Limb (tissue), 2 donors: ENCODE results near the gene SRSF6.
"Not testable (repeated sequence)": the region's sequence is repeated elsewhere in the genome, so short reads cannot be mapped to it uniquely, and the experiment has no call there.

Experiments used
- DNase-seq, 2 donors: peaks; one replicate each; pipeline ENCODE4 v3.0.0-alpha.2; 2016; ENCODE audit errors: extremely low spot score in 2 of 2

SRSF6 gene

GRCh38 chr20:43457640-43458421 lies at the start of gene SRSF6:
Gene SRSF6, plus strand, starts transcription at chr20:43457896. Its CDS starts 138 bp downstream, at chr20:43458034.
- peak; percentile 95 to 98 for DNase-seq

GRCh38 chr20:43408848-43409576 lies 48.7 kb upstream of the SRSF6 start:
- no peak for DNase-seq

- no peak for DNase-seq
Measured at GRCh38 chr20:43409577-43409913, 48.2 kb upstream of the SRSF6 start.

GRCh38 chr20:43415661-43416430 lies 41.9 kb upstream of the SRSF6 start:
- no peak for DNase-seq

GRCh38 chr20:43416591-43417228 lies 41.0 kb upstream of the SRSF6 start:
- DNase-seq: no peak

GRCh38 chr20:43420192-43420591 lies 37.5 kb upstream of the SRSF6 start:
- no peak for DNase-seq

GRCh38 chr20:43420913-43421312 lies 36.8 kb upstream of the SRSF6 start:
- DNase-seq: not testable (repeated sequence)

GRCh38 chr20:43426172-43426571 lies 31.5 kb upstream of the SRSF6 start:
- no peak for DNase-seq

- no peak for DNase-seq
Measured at GRCh38 chr20:43430265-43431133, 27.2 kb upstream of the SRSF6 start.

- no peak for DNase-seq
Measured at GRCh38 chr20:43431134-43431519, 26.6 kb upstream of the SRSF6 start.

- DNase-seq: no peak
Measured at GRCh38 chr20:43432498-43432897, 25.2 kb upstream of the SRSF6 start.

- DNase-seq: no peak
Measured at GRCh38 chr20:43433250-43433854, 24.3 kb upstream of the SRSF6 start.

GRCh38 chr20:43434565-43434964 lies 23.1 kb upstream of the SRSF6 start:
- DNase-seq: no peak

- no peak for DNase-seq
Measured at GRCh38 chr20:43438578-43439316, 18.9 kb upstream of the SRSF6 start.

GRCh38 chr20:43440531-43440930 lies 17.2 kb upstream of the SRSF6 start:
- DNase-seq: no peak

GRCh38 chr20:43442282-43442880 lies 15.3 kb upstream of the SRSF6 start:
- no peak for DNase-seq

GRCh38 chr20:43444107-43444506 lies 13.6 kb upstream of the SRSF6 start:
- DNase-seq: no peak

GRCh38 chr20:43446361-43446879 lies 11.3 kb upstream of the SRSF6 start:
- DNase-seq: no peak

GRCh38 chr20:43448431-43448747 lies 9.3 kb upstream of the SRSF6 start:
- not testable (repeated sequence) for DNase-seq
